Esophagus muscularis mucosa (tissue), 4 donors: ENCODE measurements around the gene CRYBB2. TPM values are rescaled to one million over a fixed set of nuclear protein-coding genes. Genes with fewer than 3 reads are reported as not detected.

Experiments
- DNase-seq: peaks from one replicate; pipeline ENCODE4 v3.0.0-alpha.2; 2017; ENCODE audit errors: extremely low spot score
- H3K27ac ChIP-seq, 4 donors: fragments of 200-600 bp; sonication (generic); replicated peaks in 1 of 4; 1 replicate in 3 of 4; 2 replicates in 1 of 4; pipeline ENCODE4 v1.5.1; 2016 to 2019; ENCODE audit warnings: mild to moderate bottlenecking in 1 of 4
- H3K27me3 ChIP-seq, 4 donors: fragments of 200-600 bp; sonication (generic); one replicate each; pipeline versions ENCODE4 v1.5.1 to v1.6.0; 2016 to 2019
- H3K36me3 ChIP-seq, 4 donors: fragments of 200-600 bp; sonication (generic); one replicate each; pipeline ENCODE4 v1.5.1; 2016 to 2019
- H3K4me1 ChIP-seq, 4 donors: fragments of 200-600 bp; sonication (generic); one replicate each; pipeline ENCODE4 v1.5.1; 2016 to 2019
- H3K4me3 ChIP-seq, 4 donors: fragments of 200-600 bp; sonication (generic); 1 replicate in 2 of 4; 2 replicates in 2 of 4; pipeline ENCODE4 v1.5.1; 2016 to 2019; ENCODE audit warnings: mild to moderate bottlenecking in 4 of 4, moderate library complexity in 1 of 4
- H3K9me3 ChIP-seq, 4 donors: fragments of 200-600 bp; sonication (generic); 1 replicate in 3 of 4; 2 replicates in 1 of 4; pipeline ENCODE4 v1.5.1; 2016 to 2019
- CTCF ChIP-seq, 3 experiments: fragments of 200-600 bp in 2 of 3; fragments of 450-650 bp in 1 of 3; sonication (generic) in 2 of 3; IDR thresholded peaks; one replicate each; pipeline ENCODE4 v1.5.1; 2017 to 2019; ENCODE audit warnings: antibody characterized with exemption in 3 of 3, mild to moderate bottlenecking in 2 of 3, moderate library complexity in 1 of 3
- EP300 ChIP-seq: sonication (generic); formaldehyde crosslinking; IDR thresholded peaks from one replicate; pipeline ENCODE4 v1.6.1; 2017; ENCODE audit warnings: antibody characterized with exemption
- POLR2A ChIP-seq: fragments of 450-650 bp; IDR thresholded peaks from one replicate; pipeline ENCODE4 v1.6.1; 2017; ENCODE audit warnings: antibody characterized with exemption, moderate library complexity, mild to moderate bottlenecking, low read depth
- POLR2AphosphoS5 ChIP-seq, 2 donors: sonication (generic); formaldehyde crosslinking; IDR thresholded peaks; one replicate each; pipeline ENCODE4 v1.6.1; 2017; ENCODE audit warnings: antibody characterized with exemption in 2 of 2
- WGBS: methylation state at CpG from one replicate; pipeline ENCODE4 v1.1.5; 2018; 5-methylcytosine and 5-hydroxymethylcytosine counted together
- intact Hi-C: fragments of 100-400 bp; cut with DNase I; formaldehyde crosslinking; loops from one replicate; pipeline ENCODE4 v1.15.1; 2023
- total RNA-seq, 4 donors: library from RNA; depleted of rRNA; stranded (reverse); fragments of >200 nt; gene quantifications; one replicate each; pipeline versions ENCODE4 v1.1.0 to v1.2.1, GENCODE V29; 2016

CRYBB2 gene
- total RNA-seq, 4 donors from 2014 or later: 0.40 TPM; not detected in 3

- H3K4me3 ChIP-seq: no peak overlapping the region
- 84% methylated on average over 12 of the region's 12 CpGs for WGBS
- intact Hi-C loops: no loop called here
Observed at GRCh38 chr22:25192406-25192805, 27.0 kb upstream of the CRYBB2 start.

GRCh38 chr22:25193130-25193529 is 26.3 kb upstream of the CRYBB2 start:
- H3K27me3 ChIP-seq: no peaks in the 10 kb centered on the region
- H3K27ac ChIP-seq: no peak overlapping the region
- DNase-seq: no peak
- WGBS: 62% methylated on average over 4 of the region's 4 CpGs
- H3K9me3 ChIP-seq: no peaks in the 10 kb centered on the region
- TF ChIP-seq EP300 (no peak), POLR2AphosphoS5 (IDR thresholded peaks at IDR 0.05) (no peak), CTCF (IDR thresholded peaks at IDR 0.05) (no peak), POLR2A (no peak)
- intact Hi-C loops: no loop called here
- no peak overlapping the region for H3K4me3 ChIP-seq
- no peaks in the 10 kb centered on the region for H3K4me1 ChIP-seq
- H3K36me3 ChIP-seq: peaks cover 13 to 91% (median 65%) of the 10 kb centered on the region in 4 donors

More at GRCh38 chr22:25192406-25192805, 27.0 kb upstream of the CRYBB2 start:
- no peak for DNase-seq
- Histone ChIP-seq H3K4me1 (no peaks in the 10 kb centered on the region), H3K27ac (no peak overlapping the region), H3K27me3 (no peaks in the 10 kb centered on the region), H3K9me3 (no peaks in the 10 kb centered on the region), H3K36me3 (peaks cover 13 to 89% (median 63%) of the 10 kb centered on the region in 4 donors)
- TF ChIP-seq EP300 (no peak), POLR2AphosphoS5 (IDR thresholded peaks at IDR 0.05) (no peak), CTCF (IDR thresholded peaks at IDR 0.05) (no peak), POLR2A (no peak)

GRCh38 chr22:25193548-25193947 is 25.9 kb upstream of the CRYBB2 start:
- intact Hi-C loops: no loop called here
- Histone ChIP-seq H3K4me1 (no peaks in the 10 kb centered on the region), H3K4me3 (no peak overlapping the region), H3K27me3 (no peaks in the 10 kb centered on the region), H3K36me3 (peaks cover 13 to 91% (median 65%) of the 10 kb centered on the region in 4 donors), H3K27ac (no peak overlapping the region), H3K9me3 (no peaks in the 10 kb centered on the region)
- WGBS: 73% methylated on average over 3 of the region's 3 CpGs
- no peak for TF ChIP-seq CTCF (IDR thresholded peaks at IDR 0.05)
- TF ChIP-seq EP300: no peak
- no peak for TF ChIP-seq POLR2AphosphoS5 (IDR thresholded peaks at IDR 0.05)
- TF ChIP-seq POLR2A: no peak
- DNase-seq: no peak

- WGBS: 95% methylated on average over 5 of the region's 5 CpGs
- no peaks in the 10 kb centered on the region for H3K27me3 ChIP-seq
- TF ChIP-seq CTCF (IDR thresholded peaks at IDR 0.05) (no peak), EP300 (no peak), POLR2A (no peak)
- H3K36me3 ChIP-seq: peaks cover 6 to 68% (median 53%) of the 10 kb centered on the region in 4 donors
- intact Hi-C loops: no loop called here
- H3K27ac ChIP-seq: no peak overlapping the region
- DNase-seq: no peak
- H3K4me1 ChIP-seq: no peaks in the 10 kb centered on the region
- no peaks in the 10 kb centered on the region for H3K9me3 ChIP-seq
- H3K4me3 ChIP-seq: no peak overlapping the region
Observed at GRCh38 chr22:25196326-25196725, 23.1 kb upstream of the CRYBB2 start.

GRCh38 chr22:25197340-25197739 is 22.1 kb upstream of the CRYBB2 start:
- H3K36me3 ChIP-seq: peaks cover 5 to 60% (median 47%) of the 10 kb centered on the region in 4 donors
- 89% methylated on average over 4 of the region's 4 CpGs for WGBS
- no peak overlapping the region for H3K27ac ChIP-seq
- TF ChIP-seq EP300 (no peak), CTCF (IDR thresholded peaks at IDR 0.05) (no peak), POLR2AphosphoS5 (IDR thresholded peaks at IDR 0.05) (no peak), POLR2A (no peak)
- H3K4me3 ChIP-seq: no peak overlapping the region
- intact Hi-C loops: no loop called here
- H3K9me3 ChIP-seq: no peaks in the 10 kb centered on the region
- no peaks in the 10 kb centered on the region for H3K4me1 ChIP-seq
- H3K27me3 ChIP-seq: no peaks in the 10 kb centered on the region
- no peak for DNase-seq
